Heart right ventricle (tissue), 16 donors: ENCODE measurements around the gene FMN2. TPM values are rescaled to one million over a fixed set of nuclear protein-coding genes. Genes with fewer than 3 reads are reported as not detected.

ENCODE experiments used
- ATAC-seq, 8 donors: fragments of 200-7000 bp; cut with Tn5 transposase; one replicate each; pipeline ENCODE4 v1.9.1; 2020; ENCODE audit warnings: mild to moderate bottlenecking in 8 of 8, moderate library complexity in 8 of 8, moderate number of reproducible peaks in 1 of 8
- DNase-seq, 2 donors: peaks; one replicate each; pipeline ENCODE4 v3.0.0-alpha.2; 2020
- H3K27ac ChIP-seq, 10 donors: fragments of 200-600 bp; sonication (generic) in 2 of 10; one replicate each; pipeline versions ENCODE4 v1.5.0 to v1.8.0; 2020 to 2022; ENCODE audit warnings: mild to moderate bottlenecking in 3 of 10
- H3K27me3 ChIP-seq, 7 donors: fragments of 200-600 bp; one replicate each; pipeline ENCODE4 v1.8.0; 2021 to 2022; ENCODE audit warnings: mild to moderate bottlenecking in 2 of 7
- H3K36me3 ChIP-seq, 9 donors: fragments of 200-600 bp; sonication (generic) in 1 of 9; one replicate each; pipeline versions ENCODE4 v1.5.0 to v1.8.0; 2020 to 2022; ENCODE audit warnings: mild to moderate bottlenecking in 2 of 9
- H3K4me1 ChIP-seq, 9 donors: fragments of 200-600 bp; sonication (generic) in 1 of 9; one replicate each; pipeline versions ENCODE4 v1.5.0 to v1.8.0; 2020 to 2022; ENCODE audit warnings: mild to moderate bottlenecking in 4 of 9
- H3K4me3 ChIP-seq, 10 donors: fragments of 200-600 bp; sonication (generic) in 2 of 10; one replicate each; pipeline versions ENCODE4 v1.5.0 to v1.8.0; 2020 to 2022; ENCODE audit warnings: mild to moderate bottlenecking in 7 of 10, moderate library complexity in 2 of 10
- H3K9me3 ChIP-seq, 11 donors: fragments of 200-600 bp in 10 of 11; sonication (generic) in 2 of 11; one replicate each; pipeline versions ENCODE4 v1.5.0 to v1.8.0; 2013 to 2022; ENCODE audit warnings: mild to moderate bottlenecking in 2 of 11, control low read depth in 1 of 11, moderate library complexity in 1 of 11
- WGBS, 2 donors: extraction: QIAGEN DNeasy Blood & Tissue Kit; methylation state at CpG; one replicate each; pipeline ENCODE4 v1.1.7; 2013; ENCODE audit warnings: inconsistent platforms in 1 of 2; 5-methylcytosine and 5-hydroxymethylcytosine counted together
- intact Hi-C, 10 donors: fragments of 100-400 bp; cut with DNase I; formaldehyde crosslinking; loops; one replicate each; pipeline versions ENCODE4 v1.11.1 to v1.14.2; 2022
- polyA plus RNA-seq, 2 donors: library from polyadenylated mRNA; stranded (reverse); fragments of 200-250 nt; gene quantifications; one replicate each; pipeline ENCODE4 v1.2.3, GENCODE V29; 2013
- total RNA-seq, 10 donors: library from RNA; stranded (reverse); fragmentation: NEBNext Ultra II Directional in 3 of 10; extraction: Animal tissue kit (Norgen Biotek cat#: 25700) in 3 of 10; gene quantifications; one replicate each; pipeline versions ENCODE4 v1.2.1 to v1.2.4, GENCODE V29; 2021 to 2023
- TF ChIP-seq, protein P1 (sequence below), 9 donors: fragments of 200-600 bp; sonication (generic) in 2 of 9; IDR thresholded peaks; one replicate each; pipeline versions ENCODE4 v1.5.0 to v1.8.0; 2021 to 2022; ENCODE audit warnings: antibody characterized with exemption in 9 of 9, mild to moderate bottlenecking in 5 of 9, moderate library complexity in 1 of 9
- donor health status: Arrhythmogenic right ventricular cardiomyopathy.
- donor health status: ischemic (EF 13 %, LVEDD 7.1; RV severe dilation, severe dysfunction).
- donor health status: healthy with polysubstance abuse.
- donor health status: DM: no; HTN: yes; CAD: no.
- donor health status: DM: no; HTN: no; CAD: no.
- donor health status: ischemic (EF 25% LVEDD 6.9; RV normal size, moderate dysfunction).
- donor health status: ischemic (EF 25% LVEDD 5.7; RV mildly dilated, moderate dysfunction).
- donor health status: healthy.
- donor health status: DM: yes; HTN: yes; CAD: no.
- donor health status: Ischemic cardiomyopathy.
- donor health status: ischemic (EF 35%, LVEDD 5.7; RV mildly dilated, moderate dysfunction).
- donor health status: nonischemic (EF 11% LVEDD 7.7; RV severe dilation, severe dysfunction).
- donor health status: DM: yes; HTN: yes; CAD: no.
- donor health status: PGD.
- donor health status: ischemic (EF 29% LVEDD 5.4; RV normal size, mild dysfunction).
- donor health status: nonischemic (EF 23%, LVEDD 6.1; RV moderate dilation, normal function).

Gene FMN2
- total and polyA plus RNA-seq, 12 donors: 0.03 to 0.70 (median 0.12) TPM; not detected in 9

DNA sequence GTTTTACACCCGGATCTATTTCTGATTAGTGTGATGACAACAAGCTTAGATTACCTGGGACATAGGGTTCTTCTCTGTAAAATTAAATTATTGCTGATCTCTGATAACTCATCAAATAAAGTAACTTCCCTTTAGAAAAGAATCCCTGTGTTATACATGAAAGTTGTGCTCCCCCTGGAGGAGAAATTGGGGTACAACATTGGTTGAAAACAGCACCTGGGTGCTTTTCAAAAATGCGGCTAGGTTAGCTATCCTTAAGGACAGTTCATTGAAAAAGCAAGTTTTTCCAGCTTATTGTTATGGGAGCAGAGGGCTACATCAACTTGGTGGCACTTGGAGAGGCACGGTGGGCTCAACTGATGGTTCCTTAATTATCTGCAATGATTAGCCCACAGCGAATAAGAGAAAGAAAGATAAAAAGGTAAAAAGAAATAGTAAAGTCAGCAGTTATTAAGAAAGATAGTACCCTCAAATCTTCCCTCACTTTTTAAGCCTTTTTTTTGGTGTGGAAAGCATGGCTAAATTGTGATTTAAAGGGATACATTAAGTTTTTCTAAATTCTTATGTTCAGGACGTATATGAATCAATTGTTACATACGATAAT lies 97.8 kb downstream of the FMN2 start:
- 34 to 38% methylated on average over 6 of the region's 6 CpGs for WGBS, 2 donors
- ATAC-seq: no peak
- Histone ChIP-seq H3K9me3 (no peaks in the 10 kb centered on the region), H3K27me3 (peaks cover 0 to 41% (median 11%) of the 10 kb centered on the region in 7 donors), H3K4me3 (no peak overlapping the region), H3K4me1 (no peaks in the 10 kb centered on the region), H3K27ac (no peak overlapping the region), H3K36me3 (no peaks in the 10 kb centered on the region)
- DNase-seq: peak in 1 of 2 donors; percentile 14
- intact Hi-C loops: loop anchor here in 2 of 10 donors (5.0 kb wide), 1 partner anchor 162 kb away; no protein-coding TSS in a partner anchor
- TF ChIP-seq, protein P1, sequence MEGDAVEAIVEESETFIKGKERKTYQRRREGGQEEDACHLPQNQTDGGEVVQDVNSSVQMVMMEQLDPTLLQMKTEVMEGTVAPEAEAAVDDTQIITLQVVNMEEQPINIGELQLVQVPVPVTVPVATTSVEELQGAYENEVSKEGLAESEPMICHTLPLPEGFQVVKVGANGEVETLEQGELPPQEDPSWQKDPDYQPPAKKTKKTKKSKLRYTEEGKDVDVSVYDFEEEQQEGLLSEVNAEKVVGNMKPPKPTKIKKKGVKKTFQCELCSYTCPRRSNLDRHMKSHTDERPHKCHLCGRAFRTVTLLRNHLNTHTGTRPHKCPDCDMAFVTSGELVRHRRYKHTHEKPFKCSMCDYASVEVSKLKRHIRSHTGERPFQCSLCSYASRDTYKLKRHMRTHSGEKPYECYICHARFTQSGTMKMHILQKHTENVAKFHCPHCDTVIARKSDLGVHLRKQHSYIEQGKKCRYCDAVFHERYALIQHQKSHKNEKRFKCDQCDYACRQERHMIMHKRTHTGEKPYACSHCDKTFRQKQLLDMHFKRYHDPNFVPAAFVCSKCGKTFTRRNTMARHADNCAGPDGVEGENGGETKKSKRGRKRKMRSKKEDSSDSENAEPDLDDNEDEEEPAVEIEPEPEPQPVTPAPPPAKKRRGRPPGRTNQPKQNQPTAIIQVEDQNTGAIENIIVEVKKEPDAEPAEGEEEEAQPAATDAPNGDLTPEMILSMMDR (IDR thresholded peaks at IDR 0.05): peak; percentile 26 to 76 (median 66)

DNA sequence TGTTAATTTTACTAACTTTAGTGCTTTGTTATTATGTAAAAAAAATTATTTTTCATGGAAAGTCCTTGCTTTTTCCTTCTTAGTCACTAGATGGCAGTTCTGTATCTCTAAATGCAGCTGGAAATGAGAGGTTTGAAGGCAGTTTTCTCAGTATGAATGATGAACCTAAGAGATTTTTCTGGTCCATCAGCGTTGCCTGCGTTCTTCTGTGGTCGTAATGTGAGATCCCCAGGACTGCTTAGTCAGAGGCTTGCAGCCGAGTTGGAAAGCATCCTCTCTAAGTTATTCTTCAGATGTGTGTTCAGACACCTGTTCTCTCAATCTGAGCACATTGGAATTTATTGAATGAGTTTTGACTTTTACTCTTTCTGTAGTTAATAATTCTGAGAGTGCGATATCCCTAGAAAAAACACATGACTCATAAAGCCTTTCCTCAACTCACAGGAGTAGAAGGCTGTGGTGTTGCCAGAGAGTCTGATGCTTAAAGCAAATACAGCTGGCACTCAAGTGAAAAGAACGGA lies 99.3 kb downstream of the FMN2 start:
- Histone ChIP-seq H3K4me3 (no peak overlapping the region), H3K27me3 (peaks cover 0 to 34% (median 10%) of the 10 kb centered on the region in 7 donors), H3K9me3 (no peaks in the 10 kb centered on the region), H3K36me3 (no peaks in the 10 kb centered on the region), H3K4me1 (no peaks in the 10 kb centered on the region), H3K27ac (no peak overlapping the region)
- TF ChIP-seq, protein P1 (IDR thresholded peaks at IDR 0.05): peak in 5 of 9 donors; percentile 20 to 47 (median 31)
- WGBS, 2 donors: 25 to 27% methylated on average over 6 of the region's 6 CpGs
- intact Hi-C loops: loop anchor here in 5 of 10 donors (5.0 to 10.0 kb wide), 3 partner anchors 416 to 504 kb away; no protein-coding TSS in a partner anchor
- DNase-seq (no peak), ATAC-seq (no peak)

DNA sequence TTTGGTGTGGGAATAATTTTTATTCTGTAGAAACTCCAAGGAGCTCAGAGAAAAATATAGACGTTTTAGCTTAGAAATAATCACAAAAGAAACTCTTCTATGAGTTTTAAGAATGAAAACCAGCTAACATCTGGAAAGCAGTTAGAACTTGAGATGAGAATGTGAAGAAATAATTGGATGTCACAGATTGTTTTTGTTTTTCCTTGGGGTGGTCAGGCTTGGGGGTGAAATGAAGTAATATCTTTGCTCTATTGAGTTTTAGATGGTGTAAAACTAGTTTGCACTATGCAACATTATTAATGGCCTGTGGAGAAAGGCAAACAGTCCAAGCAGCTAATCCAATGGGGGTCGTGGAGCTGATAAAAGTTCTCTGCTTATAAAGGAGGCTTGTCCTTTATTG lies 101.2 kb downstream of the FMN2 start:
- DNase-seq (no peak), ATAC-seq (no peak)
- Histone ChIP-seq H3K4me3 (no peak overlapping the region), H3K9me3 (no peaks in the 10 kb centered on the region), H3K36me3 (no peaks in the 10 kb centered on the region), H3K4me1 (no peaks in the 10 kb centered on the region), H3K27me3 (peaks cover 0 to 25% (median 9%) of the 10 kb centered on the region in 7 donors), H3K27ac (no peak overlapping the region)
- WGBS, 2 donors: 61 to 64% methylated on average over 2 of the region's 2 CpGs
- intact Hi-C loops: loop anchor here in 5 of 10 donors (5.0 to 10.0 kb wide), 3 partner anchors 414 to 502 kb away; no protein-coding TSS in a partner anchor
- TF ChIP-seq, protein P1 (IDR thresholded peaks at IDR 0.05): no peak

DNA sequence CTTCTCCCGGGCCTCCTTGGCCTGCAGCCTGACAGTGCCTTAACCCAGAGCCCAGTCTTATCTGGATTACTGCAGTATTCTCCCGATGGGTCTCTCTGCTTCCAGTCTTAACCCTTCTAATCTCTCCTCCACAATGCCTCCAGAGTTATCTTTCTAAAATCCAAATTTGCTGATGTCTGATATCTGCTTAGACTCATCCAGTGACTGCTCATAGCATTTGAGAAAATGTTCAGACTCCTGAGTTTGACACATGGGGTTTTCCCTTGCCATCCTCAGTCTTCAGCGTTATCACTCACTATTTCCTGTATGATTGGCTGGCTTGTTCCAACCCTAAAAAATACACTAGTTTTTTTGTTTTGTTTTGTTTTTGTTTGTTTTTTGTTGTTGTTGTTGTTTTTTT lies 102.0 kb downstream of the FMN2 start:
- H3K4me1 ChIP-seq: no peaks in the 10 kb centered on the region
- H3K4me3 ChIP-seq: no peak overlapping the region
- ATAC-seq (no peak), DNase-seq (no peak)
- TF ChIP-seq, protein P1 (IDR thresholded peaks at IDR 0.05): no peak
- no peaks in the 10 kb centered on the region for H3K9me3 ChIP-seq
- intact Hi-C loops: loop anchor here in 5 of 10 donors (5.0 to 10.0 kb wide), 3 partner anchors 414 to 501 kb away; no protein-coding TSS in a partner anchor
- H3K27ac ChIP-seq: no peak overlapping the region
- WGBS, 2 donors: 21 to 28% methylated on average over 3 of the region's 3 CpGs
- H3K36me3 ChIP-seq: no peaks in the 10 kb centered on the region
- H3K27me3 ChIP-seq: peaks cover 0 to 23% (median 3%) of the 10 kb centered on the region in 7 donors
